Testis (tissue), 3 donors: ENCODE results near the gene RNMT. TPM values are rescaled to one million over a fixed set of nuclear protein-coding genes. Genes with fewer than 3 reads are reported as not detected.
"Not testable (repeated sequence)": the region's sequence is repeated elsewhere in the genome, so short reads cannot be mapped to it uniquely, and the experiment has no call there.

Source experiments
- DNase-seq: peaks from one replicate; pipeline ENCODE4 v3.0.0-alpha.2; 2019
- H3K27ac ChIP-seq, 2 donors: fragments of 200-600 bp; sonication (generic); one replicate each; pipeline ENCODE4 v1.5.1; 2019
- H3K27me3 ChIP-seq: fragments of 200-600 bp; sonication (generic); one replicate; pipeline ENCODE4 v1.5.1; 2019
- H3K36me3 ChIP-seq: fragments of 200-600 bp; sonication (generic); one replicate; pipeline ENCODE4 v1.5.1; 2017; ENCODE audit warnings: low read depth; ENCODE audit errors: missing control alignments
- H3K4me1 ChIP-seq: fragments of 200-600 bp; sonication (generic); one replicate; pipeline ENCODE4 v1.5.1; 2019
- H3K4me3 ChIP-seq, 2 donors: fragments of 200-600 bp; sonication (generic); one replicate each; pipeline ENCODE4 v1.5.1; 2017 to 2019
- H3K9me3 ChIP-seq: fragments of 200-600 bp; sonication (generic); one replicate; pipeline ENCODE4 v1.5.1; 2017
- POLR2A ChIP-seq: fragments of 450-650 bp; IDR thresholded peaks from one replicate; pipeline ENCODE4 v1.6.1; 2017; ENCODE audit warnings: antibody characterized with exemption, mild to moderate bottlenecking, moderate library complexity
- WGBS, 2 donors: methylation state at CpG; one replicate each; pipeline ENCODE4 v1.1.5; 2018; 5-methylcytosine and 5-hydroxymethylcytosine counted together
- intact Hi-C: fragments of 100-400 bp; cut with DNase I; formaldehyde crosslinking; loops from one replicate; pipeline ENCODE4 v1.15.1; 2023; ENCODE audit warnings: low total_unique reads
- polyA plus RNA-seq: library from polyadenylated mRNA; stranded (reverse); fragments of 350-450 nt; fragmentation: Illumina TruSeq; extraction: RNeasy Lipid Tissue Mini Kit (QIAGEN cat#74804); gene quantifications from one replicate; pipeline ENCODE4 v1.2.3, GENCODE V29; 2014; ENCODE audit warnings: low read depth, low replicate concordance; ENCODE audit not compliant: insufficient read depth
- total RNA-seq, 2 donors: library from RNA; depleted of rRNA; stranded (reverse); fragments of >200 nt; gene quantifications; one replicate each; pipeline ENCODE4 v1.2.3, GENCODE V29; 2016
- TF ChIP-seq, protein P1 (sequence below), 3 experiments: fragments of 450-650 bp in 2 of 3; fragments of 200-600 bp in 1 of 3; sonication (generic) in 1 of 3; IDR thresholded peaks; one replicate each; pipeline ENCODE4 v1.5.1; 2016 to 2019; ENCODE audit warnings: antibody characterized with exemption in 3 of 3, mild to moderate bottlenecking in 2 of 3, moderate library complexity in 1 of 3

RNMT gene
- total and polyA plus RNA-seq, 3 donors from 2014 or later = 30.5 to 31.3 (median 30.9) TPM

DNA sequence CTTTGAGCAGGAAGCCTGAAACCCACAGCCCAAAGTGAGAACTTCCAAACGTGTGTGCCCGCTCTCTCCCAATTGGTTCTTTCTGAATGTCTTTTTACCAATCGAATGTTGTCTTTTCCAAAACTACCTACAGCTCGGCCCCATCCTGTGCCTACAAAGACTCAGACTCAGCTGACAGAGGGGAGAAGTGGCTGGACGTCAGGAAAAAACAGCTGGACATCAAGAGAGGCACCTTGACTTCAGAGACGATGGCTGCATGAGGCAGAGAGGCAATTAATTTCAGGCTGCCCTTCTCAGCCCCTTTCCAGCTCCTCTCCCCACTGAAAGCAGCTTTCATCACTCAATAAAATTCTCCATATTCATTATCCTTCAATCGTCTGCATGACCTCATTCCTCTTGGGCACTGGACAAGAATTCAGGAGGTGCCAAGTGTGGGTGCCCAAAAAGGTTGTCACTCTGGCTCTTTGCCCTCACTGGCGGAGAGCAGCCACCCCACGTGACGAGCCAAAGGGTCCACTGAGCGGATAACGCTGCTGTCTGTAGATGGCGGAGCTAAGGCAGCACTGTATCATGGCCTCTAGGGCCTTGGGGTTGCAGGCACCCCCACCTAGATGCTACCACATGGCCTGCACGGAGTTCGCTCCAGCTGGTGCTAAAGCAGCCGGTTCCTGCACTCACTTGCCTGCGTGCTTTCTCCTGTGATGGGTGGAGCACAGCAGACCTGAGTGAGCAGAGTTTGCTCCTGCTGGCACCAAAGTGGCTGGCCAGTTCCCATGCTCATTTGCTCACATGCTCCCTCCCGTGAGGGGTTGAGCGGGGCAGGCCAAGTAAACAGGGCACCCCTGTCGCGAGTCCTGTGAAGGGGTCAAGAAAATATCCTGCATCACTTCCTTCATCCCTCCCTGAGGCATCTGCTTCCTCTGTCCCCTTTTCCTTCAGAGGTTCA is 38.0 kb upstream of the RNMT start:
- H3K27me3 ChIP-seq = no peaks in the 10 kb centered on the region
- TF ChIP-seq, protein P1, sequence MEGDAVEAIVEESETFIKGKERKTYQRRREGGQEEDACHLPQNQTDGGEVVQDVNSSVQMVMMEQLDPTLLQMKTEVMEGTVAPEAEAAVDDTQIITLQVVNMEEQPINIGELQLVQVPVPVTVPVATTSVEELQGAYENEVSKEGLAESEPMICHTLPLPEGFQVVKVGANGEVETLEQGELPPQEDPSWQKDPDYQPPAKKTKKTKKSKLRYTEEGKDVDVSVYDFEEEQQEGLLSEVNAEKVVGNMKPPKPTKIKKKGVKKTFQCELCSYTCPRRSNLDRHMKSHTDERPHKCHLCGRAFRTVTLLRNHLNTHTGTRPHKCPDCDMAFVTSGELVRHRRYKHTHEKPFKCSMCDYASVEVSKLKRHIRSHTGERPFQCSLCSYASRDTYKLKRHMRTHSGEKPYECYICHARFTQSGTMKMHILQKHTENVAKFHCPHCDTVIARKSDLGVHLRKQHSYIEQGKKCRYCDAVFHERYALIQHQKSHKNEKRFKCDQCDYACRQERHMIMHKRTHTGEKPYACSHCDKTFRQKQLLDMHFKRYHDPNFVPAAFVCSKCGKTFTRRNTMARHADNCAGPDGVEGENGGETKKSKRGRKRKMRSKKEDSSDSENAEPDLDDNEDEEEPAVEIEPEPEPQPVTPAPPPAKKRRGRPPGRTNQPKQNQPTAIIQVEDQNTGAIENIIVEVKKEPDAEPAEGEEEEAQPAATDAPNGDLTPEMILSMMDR (IDR thresholded peaks at IDR 0.05) = no peak
- TF ChIP-seq POLR2A = no peak
- DNase-seq = no peak
- no peaks in the 10 kb centered on the region for H3K4me1 ChIP-seq
- H3K9me3 ChIP-seq = no peaks in the 10 kb centered on the region
- no peaks in the 10 kb centered on the region for H3K36me3 ChIP-seq
- no peak overlapping the region for H3K4me3 ChIP-seq
- WGBS, 2 donors = 89 to 95% methylated on average over 17 to 21 of the region's 21 CpGs
- no peak overlapping the region for H3K27ac ChIP-seq
- intact Hi-C loops = no loop called here

GRCh38 chr18:13690060-13690459 is 36.4 kb upstream of the RNMT start:
- WGBS, 2 donors = 96% methylated on average over 9 of the region's 9 CpGs
- DNase-seq, intact Hi-C loops: not testable (repeated sequence)

DNA sequence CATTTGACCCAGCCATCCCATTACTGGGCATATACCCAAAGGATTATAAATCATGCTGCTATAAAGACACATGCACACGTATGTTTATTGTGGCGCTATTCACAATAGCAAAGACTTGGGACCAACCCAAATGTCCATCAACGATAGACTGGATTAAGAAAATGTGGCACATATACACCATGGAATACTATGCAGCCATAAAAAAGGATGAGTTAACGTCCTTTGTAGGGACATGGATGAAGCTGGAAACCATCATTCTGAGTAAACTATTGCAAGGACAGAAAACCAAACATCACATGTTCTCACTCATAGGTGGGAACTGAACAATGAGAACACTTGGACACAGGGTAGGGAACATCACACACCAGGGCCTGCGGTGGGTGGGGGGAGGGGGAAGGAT is 31.1 kb upstream of the RNMT start:
- WGBS, 2 donors = 89 to 95% methylated on average over 5 of the region's 5 CpGs
- H3K36me3 ChIP-seq, DNase-seq, H3K27ac ChIP-seq, H3K4me1 ChIP-seq, H3K27me3 ChIP-seq, H3K4me3 ChIP-seq, intact Hi-C loops, H3K9me3 ChIP-seq: not testable (repeated sequence)

More at GRCh38 chr18:13690060-13690459, 36.4 kb upstream of the RNMT start:
- not testable (repeated sequence) for H3K4me1 ChIP-seq, H3K27ac ChIP-seq, H3K4me3 ChIP-seq, H3K36me3 ChIP-seq, H3K27me3 ChIP-seq, H3K9me3 ChIP-seq

GRCh38 chr18:13696961-13697360 is 29.5 kb upstream of the RNMT start:
- DNase-seq = no peak
- H3K27me3 ChIP-seq = no peaks in the 10 kb centered on the region
- no peak overlapping the region for H3K4me3 ChIP-seq
- no peak overlapping the region for H3K27ac ChIP-seq
- no peaks in the 10 kb centered on the region for H3K36me3 ChIP-seq
- no peaks in the 10 kb centered on the region for H3K9me3 ChIP-seq
- no peaks in the 10 kb centered on the region for H3K4me1 ChIP-seq
- no peak for TF ChIP-seq POLR2A
- TF ChIP-seq, protein P1 (IDR thresholded peaks at IDR 0.05) = no peak
- WGBS, 2 donors = 88 to 96% methylated on average over 3 of the region's 3 CpGs
- intact Hi-C loops = no loop called here

DNA sequence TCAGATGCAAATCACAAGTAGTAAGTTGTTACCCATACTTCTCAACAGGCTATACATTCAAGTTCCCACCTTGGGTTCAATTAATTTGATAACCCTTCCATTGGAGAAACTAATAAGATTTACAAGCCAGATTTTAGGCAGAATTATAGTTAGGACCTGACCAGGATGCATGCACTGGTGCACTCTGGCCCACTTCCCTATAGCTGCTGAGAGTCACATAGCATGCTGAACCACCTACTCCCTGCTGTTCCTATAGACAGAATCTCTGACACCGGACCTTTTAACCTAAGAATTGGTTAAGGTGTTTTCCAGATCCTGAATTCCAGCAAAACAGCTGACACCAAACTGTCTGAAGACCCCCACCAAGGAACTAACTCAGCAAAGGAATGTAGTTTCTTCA is 26.3 kb upstream of the RNMT start:
- H3K27me3 ChIP-seq = no peaks in the 10 kb centered on the region
- H3K27ac ChIP-seq = no peak overlapping the region
- 94 to 100% methylated on average over 1 of the region's 1 CpG for WGBS, 2 donors
- no peak for DNase-seq
- intact Hi-C loops = no loop called here
- TF ChIP-seq, protein P1 (IDR thresholded peaks at IDR 0.05) = no peak
- no peak for TF ChIP-seq POLR2A
- H3K9me3 ChIP-seq = no peaks in the 10 kb centered on the region
- no peak overlapping the region for H3K4me3 ChIP-seq
- no peaks in the 10 kb centered on the region for H3K4me1 ChIP-seq
- H3K36me3 ChIP-seq = no peaks in the 10 kb centered on the region

DNA sequence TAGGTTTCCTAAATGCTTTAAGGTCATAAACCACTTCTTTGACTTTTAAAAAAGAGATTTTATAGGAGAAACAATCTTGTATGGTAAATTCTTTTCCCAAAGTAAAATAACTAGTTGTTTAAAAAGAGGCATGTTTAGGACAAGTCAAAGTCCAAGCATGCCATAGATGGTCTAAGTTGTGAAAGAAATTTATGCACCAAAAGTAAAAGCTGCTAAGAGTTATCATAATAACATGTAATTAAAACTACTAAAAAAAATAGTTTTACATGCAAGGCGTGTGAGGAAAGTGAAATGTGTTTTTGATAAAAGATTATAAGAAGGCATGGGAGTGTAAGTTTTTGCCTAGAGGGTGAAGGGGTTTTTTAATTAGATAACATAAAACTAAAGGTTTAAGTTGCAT is 22.6 kb upstream of the RNMT start:
- H3K27ac ChIP-seq = no peak overlapping the region
- intact Hi-C loops = no loop called here
- TF ChIP-seq, protein P1 (IDR thresholded peaks at IDR 0.05) = no peak
- TF ChIP-seq POLR2A = no peak
- H3K4me3 ChIP-seq = no peak overlapping the region
- no peaks in the 10 kb centered on the region for H3K9me3 ChIP-seq
- no peaks in the 10 kb centered on the region for H3K27me3 ChIP-seq
- WGBS, 2 donors = 85 to 98% methylated on average over 1 of the region's 1 CpG
- DNase-seq = no peak
- no peaks in the 10 kb centered on the region for H3K4me1 ChIP-seq
- H3K36me3 ChIP-seq = no peaks in the 10 kb centered on the region
